Astrocyte (in vitro differentiated cells and primary cell): ENCODE results near the gene CYP4A22.

Experiments
- EZH2 ChIP-seq: IDR thresholded peaks from 2 replicates; pipeline ENCODE4 v1.6.1; 2012; ENCODE audit warnings: mild to moderate bottlenecking, low read length, inconsistent platforms; ENCODE audit not compliant: insufficient read depth
- TF ChIP-seq, protein P1 (sequence below): IDR thresholded peaks from 2 replicates; pipeline ENCODE4 v1.5.1; 2011; ENCODE audit warnings: low read depth, mild to moderate bottlenecking, inconsistent platforms, low read length, moderate library complexity; ENCODE audit not compliant: insufficient read depth

DNA sequence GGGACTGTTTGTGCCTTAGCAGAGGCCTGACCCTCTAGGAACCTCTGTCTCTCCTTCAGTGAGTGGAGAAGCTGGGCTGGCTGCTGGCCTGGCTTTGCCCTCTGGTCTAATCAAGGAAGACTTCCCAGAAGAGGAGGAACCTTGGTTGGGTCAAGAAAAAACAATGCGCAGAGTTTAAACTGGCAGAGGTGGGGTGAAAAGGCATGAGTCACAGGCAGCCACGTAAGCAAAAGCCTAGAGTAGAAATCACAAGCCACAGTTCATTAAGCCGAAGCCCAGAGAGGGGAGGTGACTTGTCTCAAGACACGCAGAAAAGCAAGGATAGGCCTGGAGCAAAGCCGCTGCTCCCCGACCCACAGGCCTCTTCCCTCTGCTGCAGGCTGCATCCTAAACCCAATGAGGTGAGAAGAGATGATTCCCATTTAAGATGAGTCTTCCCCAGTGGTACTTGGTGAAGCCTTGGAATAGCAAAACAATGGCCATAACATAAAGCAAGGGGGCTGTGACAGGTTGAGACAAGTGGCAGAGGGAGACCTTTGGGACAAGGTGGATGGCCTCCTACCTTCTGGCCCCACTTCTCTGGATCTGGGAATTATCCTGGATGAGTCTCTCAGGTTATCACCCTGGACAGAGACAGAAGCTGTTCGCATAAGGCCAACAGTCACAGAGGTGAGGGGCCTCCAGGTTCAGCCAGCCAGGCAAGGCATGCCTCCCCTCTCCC lies 44.9 kb downstream of the CYP4A22 start:
- no peak for TF ChIP-seq EZH2
- TF ChIP-seq, protein P1, sequence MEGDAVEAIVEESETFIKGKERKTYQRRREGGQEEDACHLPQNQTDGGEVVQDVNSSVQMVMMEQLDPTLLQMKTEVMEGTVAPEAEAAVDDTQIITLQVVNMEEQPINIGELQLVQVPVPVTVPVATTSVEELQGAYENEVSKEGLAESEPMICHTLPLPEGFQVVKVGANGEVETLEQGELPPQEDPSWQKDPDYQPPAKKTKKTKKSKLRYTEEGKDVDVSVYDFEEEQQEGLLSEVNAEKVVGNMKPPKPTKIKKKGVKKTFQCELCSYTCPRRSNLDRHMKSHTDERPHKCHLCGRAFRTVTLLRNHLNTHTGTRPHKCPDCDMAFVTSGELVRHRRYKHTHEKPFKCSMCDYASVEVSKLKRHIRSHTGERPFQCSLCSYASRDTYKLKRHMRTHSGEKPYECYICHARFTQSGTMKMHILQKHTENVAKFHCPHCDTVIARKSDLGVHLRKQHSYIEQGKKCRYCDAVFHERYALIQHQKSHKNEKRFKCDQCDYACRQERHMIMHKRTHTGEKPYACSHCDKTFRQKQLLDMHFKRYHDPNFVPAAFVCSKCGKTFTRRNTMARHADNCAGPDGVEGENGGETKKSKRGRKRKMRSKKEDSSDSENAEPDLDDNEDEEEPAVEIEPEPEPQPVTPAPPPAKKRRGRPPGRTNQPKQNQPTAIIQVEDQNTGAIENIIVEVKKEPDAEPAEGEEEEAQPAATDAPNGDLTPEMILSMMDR: no peak
